Measurements from ENCODE around the gene HELZ2.

- TF ChIP-seq CTCF (IDR thresholded peaks at IDR 0.05) (no peak), POLR2A (IDR thresholded peaks at IDR 0.05) (no peak), EP300 (IDR thresholded peaks at IDR 0.05) (no peak)
Observed at GRCh38 chr20:63611646-63612045, 37.6 kb upstream of the HELZ2 start.
